HepG2 (cell line): ENCODE measurements around the gene SUPT4H1. TPM values are rescaled to one million over a fixed set of nuclear protein-coding genes. Genes with fewer than 3 reads are reported as not detected.

ENCODE experiments used
- ATAC-seq: fragments of 200-7000 bp; cut with Tn5 transposase; 3 replicates; pipeline ENCODE4 v1.9.1; 2020; ENCODE audit warnings: mild to moderate bottlenecking, moderate library complexity
- BruUV-seq: library from RNA; stranded (reverse); fragments of 400-500 nt; replicated peaks from 2 replicates; lab custom pipeline; 2021; lab: Mats Ljungman, UMichigan
- CTCF ChIA-PET: fragments of 300-600 bp; formaldehyde crosslinking; extraction: SDS; loops from one replicate; lab custom pipeline; 2021; ENCODE audit warnings: low total read pairs, inconsistent platforms, low intra/inter-chr PET ratio; lab: Yijun Ruan, JAX
- POLR2A ChIA-PET: fragments of 350-600 bp; sonication (Branson Sonifier 250); formaldehyde crosslinking; loops from one replicate; lab custom pipeline; 2020; ENCODE audit warnings: antibody characterized with exemption, inconsistent platforms; lab: Yijun Ruan, JAX
- DNase-seq: peaks from one replicate; pipeline ENCODE4 v3.0.0-alpha.2; 2015; ENCODE audit warnings: low spot score
- FAIRE-seq: peaks from 3 replicates; lab custom pipeline; 2011; peaks lifted over from hg19 to GRCh38; lab: Jason Lieb, UNC
- H2AFZ ChIP-seq: one replicate; pipeline ENCODE4 v1.6.1; 2011; ENCODE audit warnings: low read length, inconsistent platforms
- H3K27ac ChIP-seq: fragments of 300-600 bp; 3 replicates; pipeline ENCODE4 v1.8.0; 2011; ENCODE audit warnings: mixed run types, mild to moderate bottlenecking, mixed read lengths, low read length, inconsistent platforms; ENCODE audit not compliant: insufficient read depth; ENCODE audit errors: extremely low read length
- H3K27me3 ChIP-seq, 2 experiments: fragments of 200-600 bp in 1 of 2; 2 replicates in 1 of 2; 3 replicates in 1 of 2; pipeline versions ENCODE4 v1.6.0 to v1.8.0; 2011; ENCODE audit warnings: low read length in 2 of 2, mild to moderate bottlenecking in 2 of 2, moderate library complexity in 2 of 2, inconsistent platforms in 1 of 2; ENCODE audit not compliant: insufficient read depth in 2 of 2, control insufficient read depth in 1 of 2
- H3K36me3 ChIP-seq, 2 experiments: fragments of 200-600 bp in 1 of 2; replicated peaks in 1 of 2; 2 replicates in 1 of 2; 3 replicates in 1 of 2; pipeline versions ENCODE4 v1.5.1 to v1.8.0; 2011; ENCODE audit warnings: low read length in 2 of 2, inconsistent platforms in 1 of 2; ENCODE audit not compliant: insufficient read depth in 2 of 2, control insufficient read depth in 1 of 2
- H3K4me1 ChIP-seq: 2 replicates; pipeline ENCODE4 v1.5.1; 2012; ENCODE audit warnings: low read length, inconsistent platforms; ENCODE audit not compliant: insufficient read depth
- H3K4me2 ChIP-seq: 2 replicates; pipeline ENCODE4 v1.6.0; 2011; ENCODE audit warnings: low read depth, low read length, inconsistent platforms
- H3K4me3 ChIP-seq, 3 experiments: fragments of 200-600 bp in 1 of 3; sonication (generic), shearing (Covaris generic) in 1 of 3; replicated peaks in 1 of 3; 2 replicates each; pipeline ENCODE4 v1.5.1; 2011 to 2016; ENCODE audit warnings: low read length in 3 of 3, inconsistent platforms in 2 of 3, low read depth in 2 of 3, mild to moderate bottlenecking in 2 of 3, control low read depth in 1 of 3, mixed read lengths in 1 of 3; ENCODE audit not compliant: insufficient read depth in 1 of 3
- H3K79me2 ChIP-seq: one replicate; pipeline ENCODE4 v1.6.1; 2011; ENCODE audit warnings: low read length, inconsistent platforms; ENCODE audit not compliant: insufficient read depth
- H3K9ac ChIP-seq: 2 replicates; pipeline ENCODE4 v1.6.0; 2011; ENCODE audit warnings: mild to moderate bottlenecking, low read depth, low read length, inconsistent platforms; ENCODE audit not compliant: insufficient read depth
- H3K9me3 ChIP-seq: 2 replicates; pipeline ENCODE4 v1.5.1; 2012; ENCODE audit warnings: mild to moderate bottlenecking, low read length
- H4K20me1 ChIP-seq: 2 replicates; pipeline ENCODE4 v1.6.0; 2011; ENCODE audit warnings: inconsistent platforms, mild to moderate bottlenecking, low read length, moderate library complexity; ENCODE audit not compliant: insufficient read depth
- ADNP ChIP-seq: sonication (generic); formaldehyde crosslinking; IDR thresholded peaks from 2 replicates; pipeline ENCODE4 v1.4.0; 2020; ENCODE audit warnings: missing genetic modification reagents
- U2AF2 ChIP-seq: fragments of 200-400 bp; formaldehyde crosslinking; IDR thresholded peaks from 2 replicates; pipeline ENCODE4 v1.6.1; 2017; ENCODE audit warnings: low read depth, mild to moderate bottlenecking, low read length
- ZNF891 ChIP-seq: sonication (generic); formaldehyde crosslinking; IDR thresholded peaks from 2 replicates; pipeline ENCODE4 v1.5.0; 2020; ENCODE audit warnings: mild to moderate bottlenecking, missing genetic modification reagents
- WGBS: methylation state at CpG from one replicate; pipeline ENCODE4 v1.1.6; 2017; ENCODE audit warnings: low lambda C conversion rate; 5-methylcytosine and 5-hydroxymethylcytosine counted together
- in situ Hi-C: cut with HindIII; loops from 2 replicates; pipeline ENCODE4 v1.10.0; 2017; ENCODE audit warnings: low pct_unique_long_range_greater_than_20kb; ENCODE audit not compliant: extremely low pct_ligation_motif_present
- intact Hi-C: fragments of 100-400 bp; cut with micrococcal nuclease; formaldehyde crosslinking; loops from one replicate; pipeline ENCODE4 v1.10.0; 2022; ENCODE audit not compliant: unreplicated experiment
- polyA plus RNA-seq, 8 experiments: library from polyadenylated mRNA; depleted of rRNA in 3 of 8; stranded (reverse) in 7 of 8; unstranded in 1 of 8; fragments of >200 nt; fragmentation: Illumina TruSeq in 4 of 8; extraction: Trizol in 4 of 8; gene quantifications; 2 replicates each; pipeline versions ENCODE4 v1.2.1 to v1.2.3, GENCODE V29; 2011 to 2016; ENCODE audit warnings: low read depth in 4 of 8, missing spikeins in 1 of 8, mixed read lengths in 1 of 8; ENCODE audit not compliant: insufficient read depth in 1 of 8
- total RNA-seq, 5 experiments: library from RNA; depleted of rRNA; stranded (reverse); fragments of >200 nt; fragmentation: Illumina TruSeq; extraction: Trizol; gene quantifications; 2 replicates each; pipeline ENCODE4 v1.2.3, GENCODE V29; 2016; ENCODE audit warnings: low read depth in 1 of 5
- TF ChIP-seq, protein P1 (sequence below): sonication (generic); formaldehyde crosslinking; IDR thresholded peaks from 2 replicates; pipeline ENCODE4 v1.5.1; 2020; ENCODE audit warnings: mild to moderate bottlenecking, missing genetic modification reagents, moderate library complexity
- TF ChIP-seq, protein P2 (sequence below): IDR thresholded peaks from 2 replicates; pipeline ENCODE4 v1.6.1; 2016; ENCODE audit warnings: control low read depth

SUPT4H1 gene
- total and polyA plus RNA-seq, 2 of the 13 experiments (the other 11 are each of a cell fraction or from before 2014, with no cell fraction given): 155 to 244 TPM

DNA sequence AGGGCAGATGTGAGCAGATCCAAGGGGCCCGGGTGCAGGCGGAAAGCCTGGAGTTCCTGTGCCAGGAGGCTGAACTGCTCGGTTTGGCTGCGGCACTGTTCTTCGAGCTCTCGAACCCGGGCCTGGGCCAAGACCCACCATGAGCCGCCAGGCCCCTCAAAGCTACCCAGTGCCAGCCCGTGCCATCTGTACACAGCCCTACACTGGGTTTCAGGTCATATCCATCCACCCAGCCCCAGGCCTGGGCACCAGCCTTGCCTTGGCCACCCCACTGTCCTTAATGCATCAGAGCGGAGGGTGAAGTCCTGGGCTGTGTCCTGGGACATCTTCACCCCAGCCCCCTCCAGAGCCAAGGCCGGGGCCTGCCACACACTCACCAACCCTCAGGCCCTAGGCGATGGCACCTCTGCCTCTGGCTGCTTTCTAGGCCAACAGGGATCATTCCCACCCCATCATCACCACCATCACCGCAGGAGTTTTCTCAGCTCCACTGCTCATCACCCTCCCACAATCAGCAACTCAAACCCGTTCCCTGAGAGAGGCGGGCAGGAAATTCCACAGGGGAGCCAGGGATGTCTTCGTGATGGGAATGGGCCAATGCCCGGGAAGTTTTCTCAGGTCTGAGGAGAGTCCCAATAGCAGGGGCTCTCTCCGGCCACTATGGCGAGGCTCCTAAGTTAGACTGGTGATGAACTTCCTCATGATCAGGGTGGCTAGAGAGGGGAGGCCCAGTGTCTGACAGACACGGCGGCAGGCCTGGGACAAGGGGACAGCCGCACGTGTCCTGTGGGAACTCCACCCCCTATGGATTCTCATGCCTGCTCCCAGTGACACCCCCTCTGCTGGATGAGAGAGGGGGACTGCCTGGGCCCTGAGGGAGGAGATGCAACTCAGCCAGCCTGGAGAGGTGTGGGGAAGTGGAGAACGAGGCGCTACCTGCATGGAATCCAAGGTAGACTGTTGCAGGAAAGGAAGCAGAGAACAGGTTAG, 32.5 kb downstream of the SUPT4H1 start:
- TF ChIP-seq, protein P1, sequence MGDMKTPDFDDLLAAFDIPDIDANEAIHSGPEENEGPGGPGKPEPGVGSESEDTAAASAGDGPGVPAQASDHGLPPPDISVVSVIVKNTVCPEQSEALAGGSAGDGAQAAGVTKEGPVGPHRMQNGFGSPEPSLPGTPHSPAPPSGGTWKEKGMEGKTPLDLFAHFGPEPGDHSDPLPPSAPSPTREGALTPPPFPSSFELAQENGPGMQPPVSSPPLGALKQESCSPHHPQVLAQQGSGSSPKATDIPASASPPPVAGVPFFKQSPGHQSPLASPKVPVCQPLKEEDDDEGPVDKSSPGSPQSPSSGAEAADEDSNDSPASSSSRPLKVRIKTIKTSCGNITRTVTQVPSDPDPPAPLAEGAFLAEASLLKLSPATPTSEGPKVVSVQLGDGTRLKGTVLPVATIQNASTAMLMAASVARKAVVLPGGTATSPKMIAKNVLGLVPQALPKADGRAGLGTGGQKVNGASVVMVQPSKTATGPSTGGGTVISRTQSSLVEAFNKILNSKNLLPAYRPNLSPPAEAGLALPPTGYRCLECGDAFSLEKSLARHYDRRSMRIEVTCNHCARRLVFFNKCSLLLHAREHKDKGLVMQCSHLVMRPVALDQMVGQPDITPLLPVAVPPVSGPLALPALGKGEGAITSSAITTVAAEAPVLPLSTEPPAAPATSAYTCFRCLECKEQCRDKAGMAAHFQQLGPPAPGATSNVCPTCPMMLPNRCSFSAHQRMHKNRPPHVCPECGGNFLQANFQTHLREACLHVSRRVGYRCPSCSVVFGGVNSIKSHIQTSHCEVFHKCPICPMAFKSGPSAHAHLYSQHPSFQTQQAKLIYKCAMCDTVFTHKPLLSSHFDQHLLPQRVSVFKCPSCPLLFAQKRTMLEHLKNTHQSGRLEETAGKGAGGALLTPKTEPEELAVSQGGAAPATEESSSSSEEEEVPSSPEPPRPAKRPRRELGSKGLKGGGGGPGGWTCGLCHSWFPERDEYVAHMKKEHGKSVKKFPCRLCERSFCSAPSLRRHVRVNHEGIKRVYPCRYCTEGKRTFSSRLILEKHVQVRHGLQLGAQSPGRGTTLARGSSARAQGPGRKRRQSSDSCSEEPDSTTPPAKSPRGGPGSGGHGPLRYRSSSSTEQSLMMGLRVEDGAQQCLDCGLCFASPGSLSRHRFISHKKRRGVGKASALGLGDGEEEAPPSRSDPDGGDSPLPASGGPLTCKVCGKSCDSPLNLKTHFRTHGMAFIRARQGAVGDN (CRISPR knock-in tag): 0 out of 2 replicates have a peak, but pooled peaks have one; percentile 11
- TF ChIP-seq, protein P2, sequence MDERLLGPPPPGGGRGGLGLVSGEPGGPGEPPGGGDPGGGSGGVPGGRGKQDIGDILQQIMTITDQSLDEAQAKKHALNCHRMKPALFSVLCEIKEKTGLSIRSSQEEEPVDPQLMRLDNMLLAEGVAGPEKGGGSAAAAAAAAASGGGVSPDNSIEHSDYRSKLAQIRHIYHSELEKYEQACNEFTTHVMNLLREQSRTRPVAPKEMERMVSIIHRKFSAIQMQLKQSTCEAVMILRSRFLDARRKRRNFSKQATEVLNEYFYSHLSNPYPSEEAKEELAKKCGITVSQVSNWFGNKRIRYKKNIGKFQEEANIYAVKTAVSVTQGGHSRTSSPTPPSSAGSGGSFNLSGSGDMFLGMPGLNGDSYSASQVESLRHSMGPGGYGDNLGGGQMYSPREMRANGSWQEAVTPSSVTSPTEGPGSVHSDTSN (CRISPR knock-in tag): no peak
- TF ChIP-seq ADNP (CRISPR knock-in tag) (no peak), ZNF891 (0 out of 2 replicates have a peak, but pooled peaks have one; percentile 55), U2AF2 (no peak)
- Histone ChIP-seq H3K9me3 (no peaks in the 10 kb centered on the region), H3K9ac (no peak overlapping the region), H3K36me3 (no peaks in the 10 kb centered on the region), H3K4me2 (peak overlapping the region; percentile 32; the same call in 1 of the 2 replicates), H3K27me3 (peaks cover 25 to 70% of the 10 kb centered on the region in 2 experiments), H4K20me1 (no peaks in the 10 kb centered on the region), H2AFZ (no peak overlapping the region), H3K27ac (no peak overlapping the region), H3K4me3 (no peak overlapping the region; a peak in 1 of 6 replicates), H3K79me2 (no peaks in the 10 kb centered on the region), H3K4me1 (peaks cover 19% of the 10 kb centered on the region; the same call in 1 of the 2 replicates)
- WGBS: 40% methylated on average over 19 of the region's 25 CpGs
- in situ Hi-C loops: no loop called here
- DNase-seq (no peak), ATAC-seq (peak; percentile 6; the same call in 2 of the 3 replicates), FAIRE-seq (no peak)
- BruUV-seq: no TSS peak
- POLR2A ChIA-PET: interaction anchor here (1.0 to 2.6 kb wide), 2 partner anchors 62 to 97 kb away, joined by 3 to 35 read pairs; partner anchors contain the start of gene RNF43
- CTCF ChIA-PET: interaction anchor here (5.0 kb wide), 1 partner anchor 128 kb away, joined by 121 read pairs; no protein-coding TSS in a partner anchor
- intact Hi-C loops: no loop called here
